HG03103 (cell line): ENCODE results near the gene CNKSR1.

Source experiments
- ATAC-seq: cut with Tn5 transposase; IDR thresholded peaks from one replicate; pipeline ENCODE4 v1.9.1; 2021; ENCODE audit warnings: low read depth; ENCODE audit not compliant: unreplicated experiment

Gene CNKSR1

GRCh38 chr1:26160527-26161414 is 16.5 kb upstream of the CNKSR1 start:
- ATAC-seq: no peak

GRCh38 chr1:26161415-26162219 is 15.7 kb upstream of the CNKSR1 start:
- ATAC-seq: no peak

- no peak for ATAC-seq
These were observed 15.0 kb upstream of the CNKSR1 start for GRCh38 chr1:26162220-26162709.

- no peak for ATAC-seq
These were observed 13.6 kb upstream of the CNKSR1 start for GRCh38 chr1:26163684-26164035.

GRCh38 chr1:26164036-26164860 is 13.0 kb upstream of the CNKSR1 start:
- no peak for ATAC-seq

GRCh38 chr1:26164861-26165842 is 12.1 kb upstream of the CNKSR1 start:
- no peak for ATAC-seq

GRCh38 chr1:26166719-26167281 is 10.5 kb upstream of the CNKSR1 start:
- ATAC-seq: no peak

- no peak for ATAC-seq
These were observed 8.7 kb upstream of the CNKSR1 start, which contains the start of gene C1orf232 for GRCh38 chr1:26168410-26169197. C1orf232 (minus strand) TSS chr1:26168963; CDS start chr1:26168499, 464 bp downstream.

GRCh38 chr1:26169198-26169554 is 8.1 kb upstream of the CNKSR1 start:
- ATAC-seq: no peak

- peak; percentile 90 for ATAC-seq
These were observed 7.4 kb upstream of the CNKSR1 start, which contains the start of gene ZNF593 for GRCh38 chr1:26169669-26170471. ZNF593 (plus strand) TSS chr1:26169908; CDS start chr1:26169984, 76 bp downstream.

- ATAC-seq: no peak
These were observed 6.8 kb upstream of the CNKSR1 start for GRCh38 chr1:26170472-26170821.

- ATAC-seq: no peak
These were observed 5.9 kb upstream of the CNKSR1 start, which contains the start of gene ZNF593OS for GRCh38 chr1:26171084-26172072. ZNF593OS (minus strand) TSS chr1:26171832; CDS start chr1:26171661, 171 bp downstream.

GRCh38 chr1:26175346-26175745 is 1.9 kb upstream of the CNKSR1 start:
- no peak for ATAC-seq

- no peak for ATAC-seq
These were observed 2.8 kb downstream of the CNKSR1 start for GRCh38 chr1:26180010-26180506.

- ATAC-seq: no peak
These were observed 4.5 kb downstream of the CNKSR1 start for GRCh38 chr1:26181586-26182382.
